CD4-positive, CD25-positive, alpha-beta regulatory T cell (primary cell): ENCODE measurements around the gene PEX11A. TPM values are rescaled to one million over a fixed set of nuclear protein-coding genes. Genes with fewer than 3 reads are reported as not detected.
A peak's percentile ranks its signal among the peaks of the same experiment; 100 is the strongest.

Experiments
- ATAC-seq, 2 donors: fragments of 150-1000 bp; cut with Tn5 transposase; one replicate each; pipeline ENCODE4 v1.10.0; 2021; ENCODE audit warnings: low read depth in 2 of 2, moderate number of reproducible peaks in 2 of 2, moderate library complexity in 1 of 2
- DNase-seq, 3 donors: peaks; one replicate each; pipeline versions ENCODE4 v3.0.0 to v3.0.0-alpha.2; 2012 to 2022; ENCODE audit warnings: mixed read lengths in 1 of 3
- H3K27ac ChIP-seq: one replicate; pipeline ENCODE4 v1.7.0; 2013; ENCODE audit warnings: mild to moderate bottlenecking, low read length; ENCODE audit not compliant: insufficient read depth, poor library complexity, severe bottlenecking
- H3K27me3 ChIP-seq: one replicate; pipeline ENCODE4 v1.7.0; 2013; ENCODE audit warnings: low read length; ENCODE audit not compliant: control insufficient read depth, insufficient read depth
- H3K36me3 ChIP-seq: one replicate; pipeline ENCODE4 v1.7.0; 2013; ENCODE audit warnings: mild to moderate bottlenecking, low read length, moderate library complexity; ENCODE audit not compliant: control insufficient read depth, insufficient read depth
- H3K4me1 ChIP-seq: 2 replicates; pipeline ENCODE4 v1.7.0; 2013; ENCODE audit warnings: mild to moderate bottlenecking, low read length; ENCODE audit not compliant: insufficient read depth, control insufficient read depth, poor library complexity, severe bottlenecking
- H3K4me3 ChIP-seq: one replicate; pipeline ENCODE4 v1.7.0; 2013; ENCODE audit warnings: low read depth, mild to moderate bottlenecking, low read length, moderate library complexity
- H3K9me3 ChIP-seq, 2 experiments: 1 replicate in 1 of 2; 2 replicates in 1 of 2; pipeline ENCODE4 v1.7.0; 2013; ENCODE audit warnings: low read length in 2 of 2, mild to moderate bottlenecking in 1 of 2, moderate library complexity in 1 of 2; ENCODE audit not compliant: control insufficient read depth in 2 of 2
- H3K27ac Mint-ChIP-seq, 3 donors: one replicate each; pipeline ENCODE4 v1.8.0; 2020 to 2022; ENCODE audit warnings: mild to moderate bottlenecking in 3 of 3, mixed read lengths in 3 of 3, moderate library complexity in 2 of 3
- H3K27me3 Mint-ChIP-seq: one replicate; pipeline ENCODE4 v1.8.0; 2022; ENCODE audit warnings: mild to moderate bottlenecking, mixed read lengths
- H3K36me3 Mint-ChIP-seq: one replicate; pipeline ENCODE4 v1.8.0; 2020; ENCODE audit warnings: mixed read lengths
- H3K4me1 Mint-ChIP-seq, 4 donors: one replicate each; pipeline ENCODE4 v1.8.0; 2020 to 2022; ENCODE audit warnings: mixed read lengths in 4 of 4, mild to moderate bottlenecking in 1 of 4
- H3K4me3 Mint-ChIP-seq, 4 donors: one replicate each; pipeline ENCODE4 v1.8.0; 2020 to 2022; ENCODE audit warnings: mild to moderate bottlenecking in 4 of 4, mixed read lengths in 4 of 4, moderate library complexity in 3 of 4
- H3K9me3 Mint-ChIP-seq, 7 donors: one replicate each; pipeline ENCODE4 v1.8.0; 2020 to 2022; ENCODE audit warnings: mixed read lengths in 7 of 7, mild to moderate bottlenecking in 3 of 7, moderate library complexity in 2 of 7
- polyA plus RNA-seq, 4 donors: library from polyadenylated mRNA; unstranded; fragments of 300-500 nt; fragmentation: Illumina TruSeq; gene quantifications; one replicate each; pipeline ENCODE4 v1.2.3, GENCODE V29; 2021
- total RNA-seq: library from RNA; stranded (reverse); gene quantifications from one replicate; pipeline ENCODE4 v1.2.3, GENCODE V29; 2022

Gene PEX11A
- total and polyA plus RNA-seq, 5 donors from 2014 or later = 1.2 to 3.7 (median 1.7) TPM; not detected in 1

- H3K27ac ChIP-seq = no peak overlapping the region
- Mint-ChIP-seq H3K4me3 (no peak overlapping the region), H3K4me1 (no peaks in the 10 kb centered on the region), H3K9me3 (peaks cover 0 to 5% (median 2%) of the 10 kb centered on the region in 7 donors), H3K27me3 (peaks cover 18% of the 10 kb centered on the region), H3K27ac (no peak overlapping the region), H3K36me3 (no peaks in the 10 kb centered on the region)
- H3K36me3 ChIP-seq = no peaks in the 10 kb centered on the region
- ATAC-seq (no peak), DNase-seq (no peak)
- H3K9me3 ChIP-seq = peaks cover 4 to 6% of the 10 kb centered on the region in 2 experiments
- H3K4me3 ChIP-seq = no peak overlapping the region
- H3K27me3 ChIP-seq = peaks cover 6% of the 10 kb centered on the region
- no peaks in the 10 kb centered on the region for H3K4me1 ChIP-seq
Measured at GRCh38 chr15:89724621-89725020, 34.1 kb upstream of the PEX11A start.

- H3K27me3 Mint-ChIP-seq = peaks cover 29% of the 10 kb centered on the region
- no peak overlapping the region for H3K4me3 Mint-ChIP-seq
- Histone ChIP-seq H3K27ac (no peak overlapping the region), H3K4me3 (no peak overlapping the region), H3K27me3 (peaks cover 4% of the 10 kb centered on the region), H3K9me3 (peaks cover 4 to 6% of the 10 kb centered on the region in 2 experiments), H3K4me1 (no peaks in the 10 kb centered on the region), H3K36me3 (no peaks in the 10 kb centered on the region)
- H3K36me3 Mint-ChIP-seq = no peaks in the 10 kb centered on the region
- ATAC-seq (no peak), DNase-seq (no peak)
- H3K4me1 Mint-ChIP-seq = no peaks in the 10 kb centered on the region
- H3K27ac Mint-ChIP-seq = no peak overlapping the region
- peaks cover 0 to 5% (median 2%) of the 10 kb centered on the region in 7 donors for H3K9me3 Mint-ChIP-seq
Measured at GRCh38 chr15:89723031-89723430, 32.5 kb upstream of the PEX11A start.

- Mint-ChIP-seq H3K4me3 (no peak overlapping the region), H3K9me3 (peaks cover 0 to 1% (median 0%) of the 10 kb centered on the region in 7 donors), H3K36me3 (no peaks in the 10 kb centered on the region), H3K4me1 (no peaks in the 10 kb centered on the region), H3K27me3 (peaks cover 62% of the 10 kb centered on the region), H3K27ac (no peak overlapping the region)
- Histone ChIP-seq H3K27ac (no peak overlapping the region), H3K36me3 (no peaks in the 10 kb centered on the region), H3K4me1 (no peaks in the 10 kb centered on the region), H3K9me3 (no peaks in the 10 kb centered on the region), H3K27me3 (peaks cover 3% of the 10 kb centered on the region), H3K4me3 (no peak overlapping the region)
- ATAC-seq (no peak), DNase-seq (no peak)
Measured at GRCh38 chr15:89714775-89715174, 24.2 kb upstream of the PEX11A start.

GRCh38 chr15:89707577-89707976 lies 17.0 kb upstream of the PEX11A start:
- Histone ChIP-seq H3K36me3 (no peaks in the 10 kb centered on the region), H3K4me3 (no peak overlapping the region), H3K4me1 (no peaks in the 10 kb centered on the region), H3K9me3 (no peaks in the 10 kb centered on the region), H3K27ac (no peak overlapping the region), H3K27me3 (peaks cover 19% of the 10 kb centered on the region)
- Mint-ChIP-seq H3K27me3 (peaks cover 50% of the 10 kb centered on the region), H3K9me3 (peaks cover 0 to 1% (median 0%) of the 10 kb centered on the region in 7 donors), H3K27ac (no peak overlapping the region), H3K36me3 (no peaks in the 10 kb centered on the region), H3K4me3 (no peak overlapping the region), H3K4me1 (no peaks in the 10 kb centered on the region)
- ATAC-seq = no peak
- no peak for DNase-seq

GRCh38 chr15:89704411-89704810 lies 13.9 kb upstream of the PEX11A start:
- DNase-seq (no peak), ATAC-seq (no peak)
- no peak overlapping the region for H3K27ac Mint-ChIP-seq
- Histone ChIP-seq H3K4me3 (no peak overlapping the region), H3K36me3 (no peaks in the 10 kb centered on the region), H3K27me3 (peaks cover 30% of the 10 kb centered on the region), H3K9me3 (no peaks in the 10 kb centered on the region), H3K4me1 (no peaks in the 10 kb centered on the region), H3K27ac (no peak overlapping the region)
- no peak overlapping the region for H3K4me3 Mint-ChIP-seq
- H3K9me3 Mint-ChIP-seq = peaks cover 0 to 2% (median 0%) of the 10 kb centered on the region in 7 donors
- H3K4me1 Mint-ChIP-seq = no peaks in the 10 kb centered on the region
- H3K36me3 Mint-ChIP-seq = no peaks in the 10 kb centered on the region
- peaks cover 55% of the 10 kb centered on the region for H3K27me3 Mint-ChIP-seq

GRCh38 chr15:89695198-89695597 lies 4.6 kb upstream of the PEX11A start:
- Histone ChIP-seq H3K36me3 (no peaks in the 10 kb centered on the region), H3K9me3 (no peaks in the 10 kb centered on the region), H3K27me3 (peaks cover 14% of the 10 kb centered on the region), H3K27ac (no peak overlapping the region), H3K4me1 (peaks cover 9% of the 10 kb centered on the region), H3K4me3 (no peak overlapping the region)
- ATAC-seq (no peak), DNase-seq (no peak)
- H3K9me3 Mint-ChIP-seq = no peaks in the 10 kb centered on the region
- H3K36me3 Mint-ChIP-seq = no peaks in the 10 kb centered on the region
- H3K27me3 Mint-ChIP-seq = peaks cover 39% of the 10 kb centered on the region
- peaks cover 3 to 10% (median 7%) of the 10 kb centered on the region in 4 donors for H3K4me1 Mint-ChIP-seq
- peak overlapping the region in 1 of 4 donors; percentile 10 for H3K4me3 Mint-ChIP-seq
- H3K27ac Mint-ChIP-seq = peak overlapping the region in 1 of 3 donors; percentile 8

- H3K4me3 ChIP-seq = no peak overlapping the region
- no peaks in the 10 kb centered on the region for H3K9me3 ChIP-seq
- Mint-ChIP-seq H3K27me3 (peaks cover 39% of the 10 kb centered on the region), H3K9me3 (no peaks in the 10 kb centered on the region), H3K36me3 (no peaks in the 10 kb centered on the region), H3K4me3 (peak overlapping the region in 2 of 4 donors; percentile 1 to 12), H3K4me1 (peaks cover 8 to 20% (median 10%) of the 10 kb centered on the region in 4 donors), H3K27ac (no peak overlapping the region)
- no peaks in the 10 kb centered on the region for H3K36me3 ChIP-seq
- peaks cover 16% of the 10 kb centered on the region for H3K4me1 ChIP-seq
- no peak for DNase-seq
- peaks cover 7% of the 10 kb centered on the region for H3K27me3 ChIP-seq
- ATAC-seq = no peak
- H3K27ac ChIP-seq = no peak overlapping the region
Measured at GRCh38 chr15:89693696-89694095, 3.1 kb upstream of the PEX11A start.

GRCh38 chr15:89693091-89693490 lies 2.5 kb upstream of the PEX11A start:
- H3K4me3 ChIP-seq = no peak overlapping the region
- H3K4me1 ChIP-seq = peaks cover 16% of the 10 kb centered on the region
- peaks cover 3% of the 10 kb centered on the region for H3K27me3 ChIP-seq
- H3K27ac ChIP-seq = no peak overlapping the region
- no peaks in the 10 kb centered on the region for H3K36me3 ChIP-seq
- Mint-ChIP-seq H3K4me1 (peaks cover 8 to 20% (median 10%) of the 10 kb centered on the region in 4 donors), H3K36me3 (no peaks in the 10 kb centered on the region), H3K27me3 (peaks cover 39% of the 10 kb centered on the region), H3K9me3 (no peaks in the 10 kb centered on the region), H3K27ac (no peak overlapping the region), H3K4me3 (peak overlapping the region in 3 of 4 donors; percentile 35 to 88 (median 68))
- no peak for ATAC-seq
- no peak for DNase-seq
- no peaks in the 10 kb centered on the region for H3K9me3 ChIP-seq
